Cardiac fibroblast (primary cell): ENCODE data around the gene ADAMTS17.
A peak's percentile ranks its signal among the peaks of the same experiment; 100 is the strongest.

Experiments
- DNase-seq, 2 donors: peaks; one replicate each; pipeline versions ENCODE4 v3.0.0 to v3.0.0-alpha.2; 2010; ENCODE audit warnings: low read depth in 2 of 2
- H3K4me3 ChIP-seq, 2 donors: replicated peaks in 1 of 2; 1 replicate in 1 of 2; 2 replicates in 1 of 2; pipeline ENCODE4 v1.5.1; 2011; ENCODE audit warnings: low read depth in 2 of 2, low read length in 2 of 2, mild to moderate bottlenecking in 2 of 2, moderate library complexity in 1 of 2
- TF ChIP-seq, protein P1 (sequence below): IDR thresholded peaks from one replicate; pipeline ENCODE4 v1.5.1; 2011; ENCODE audit warnings: low read depth, mild to moderate bottlenecking, low read length, inconsistent platforms

ADAMTS17 gene

DNA sequence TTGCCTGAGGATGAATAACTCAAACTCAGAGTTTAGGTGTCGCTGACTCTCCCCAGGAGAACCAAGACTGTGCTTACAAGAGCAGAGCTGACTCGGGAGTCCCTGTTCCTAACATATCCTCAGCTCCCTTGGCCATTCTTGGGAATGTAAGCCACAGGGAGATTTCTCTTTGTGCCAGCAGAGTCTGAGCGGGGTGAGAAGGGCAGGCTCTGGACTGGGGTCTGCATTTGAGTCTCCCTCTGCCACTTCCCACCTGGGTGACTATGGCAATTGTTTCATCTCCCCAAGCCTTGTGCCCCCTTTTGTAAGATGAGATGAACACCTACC is 126.0 kb downstream of the ADAMTS17 start:
- DNase-seq, result no peak
- TF ChIP-seq, protein P1, sequence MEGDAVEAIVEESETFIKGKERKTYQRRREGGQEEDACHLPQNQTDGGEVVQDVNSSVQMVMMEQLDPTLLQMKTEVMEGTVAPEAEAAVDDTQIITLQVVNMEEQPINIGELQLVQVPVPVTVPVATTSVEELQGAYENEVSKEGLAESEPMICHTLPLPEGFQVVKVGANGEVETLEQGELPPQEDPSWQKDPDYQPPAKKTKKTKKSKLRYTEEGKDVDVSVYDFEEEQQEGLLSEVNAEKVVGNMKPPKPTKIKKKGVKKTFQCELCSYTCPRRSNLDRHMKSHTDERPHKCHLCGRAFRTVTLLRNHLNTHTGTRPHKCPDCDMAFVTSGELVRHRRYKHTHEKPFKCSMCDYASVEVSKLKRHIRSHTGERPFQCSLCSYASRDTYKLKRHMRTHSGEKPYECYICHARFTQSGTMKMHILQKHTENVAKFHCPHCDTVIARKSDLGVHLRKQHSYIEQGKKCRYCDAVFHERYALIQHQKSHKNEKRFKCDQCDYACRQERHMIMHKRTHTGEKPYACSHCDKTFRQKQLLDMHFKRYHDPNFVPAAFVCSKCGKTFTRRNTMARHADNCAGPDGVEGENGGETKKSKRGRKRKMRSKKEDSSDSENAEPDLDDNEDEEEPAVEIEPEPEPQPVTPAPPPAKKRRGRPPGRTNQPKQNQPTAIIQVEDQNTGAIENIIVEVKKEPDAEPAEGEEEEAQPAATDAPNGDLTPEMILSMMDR, result no peak

DNA sequence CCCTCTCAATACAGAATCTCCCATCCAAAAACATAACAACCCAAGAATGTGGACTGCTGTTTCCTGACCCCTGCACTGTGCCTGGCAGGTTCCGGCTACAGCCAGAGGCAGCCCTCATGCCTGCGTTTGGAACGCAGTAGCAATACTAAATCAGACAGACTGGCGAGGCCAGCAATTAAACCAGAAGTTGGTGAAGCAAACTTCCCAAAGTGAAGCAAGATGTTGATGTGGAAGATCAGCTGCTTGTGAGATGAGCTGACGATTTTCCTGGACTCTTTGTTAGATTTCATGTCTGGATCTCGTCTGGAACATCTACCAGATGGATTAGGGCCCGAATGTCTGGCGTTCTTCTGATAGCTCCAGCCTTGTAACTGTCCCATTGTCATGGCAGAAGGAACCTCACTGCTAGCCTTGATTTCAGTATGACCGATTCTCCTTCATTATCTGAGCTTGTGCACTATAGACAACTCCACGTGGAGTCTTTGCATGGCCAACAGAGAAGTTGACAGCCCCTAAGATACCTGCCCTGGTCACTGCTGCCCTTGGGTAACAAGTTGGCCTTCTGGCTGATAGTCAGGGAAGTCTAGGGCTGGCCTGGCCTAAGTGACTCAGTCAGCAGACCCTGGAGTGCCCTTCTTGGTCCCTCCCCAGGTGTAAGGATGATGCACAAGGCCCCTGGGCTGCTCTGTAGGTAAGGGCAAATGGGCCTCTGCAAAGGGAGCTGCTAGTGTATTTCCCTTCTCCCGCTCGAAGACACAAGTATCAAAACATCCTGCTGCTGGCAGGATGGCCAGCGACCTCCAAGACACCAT is 126.5 kb downstream of the ADAMTS17 start:
- no peak for DNase-seq
- TF ChIP-seq, protein P1, result no peak
- H3K4me3 ChIP-seq, result no peak overlapping the region

More for the DNA sequence above, 126.0 kb downstream of the ADAMTS17 start:
- H3K4me3 ChIP-seq, result no peak overlapping the region

DNA sequence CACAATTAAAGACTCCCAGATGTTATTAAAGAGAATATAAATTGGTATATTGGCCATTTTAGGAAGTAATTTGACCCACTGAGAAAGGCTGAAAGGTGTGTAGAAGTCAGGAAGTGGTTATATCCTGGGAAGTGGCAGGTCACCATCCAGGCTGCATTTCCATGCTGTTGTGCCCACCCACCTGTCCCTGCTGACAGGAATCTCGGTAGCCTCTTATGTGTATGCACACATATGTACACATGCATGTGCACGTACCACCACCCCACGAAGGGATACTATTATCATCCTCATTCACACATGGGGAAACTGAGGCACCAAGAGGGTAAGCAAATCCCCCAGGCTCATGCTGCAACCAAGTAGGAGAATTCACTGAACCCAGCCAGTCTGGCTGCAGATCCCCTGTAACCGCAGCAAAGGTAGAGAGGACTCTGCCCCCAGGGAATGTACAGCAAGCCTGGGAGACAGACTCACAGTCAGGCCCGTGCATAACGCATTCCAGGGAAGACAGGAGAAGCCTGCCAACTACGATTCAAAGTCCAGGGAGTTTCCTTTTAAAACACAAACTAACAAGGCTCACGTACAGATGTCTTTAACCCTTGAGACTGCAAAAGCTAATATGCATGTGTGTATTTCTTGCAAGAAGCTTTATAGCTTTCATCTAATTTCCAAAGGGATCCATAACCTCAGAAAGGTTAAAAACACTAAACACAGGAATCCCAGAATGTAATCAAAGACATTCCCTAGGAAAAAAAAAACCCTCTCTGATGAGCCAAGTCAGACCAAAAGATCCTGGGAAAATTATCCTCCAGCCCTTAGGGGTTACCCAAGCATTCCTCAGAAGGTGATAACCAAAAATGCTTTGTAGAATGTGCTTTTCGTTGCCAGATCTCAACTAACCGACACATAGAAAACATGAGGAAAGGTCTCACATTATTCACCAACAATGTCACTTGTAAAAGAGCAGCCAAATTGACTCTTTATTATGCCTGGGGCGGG is 129.6 kb downstream of the ADAMTS17 start:
- H3K4me3 ChIP-seq, result no peak overlapping the region
- peak in 1 of 2 donors; percentile 40 for DNase-seq
- TF ChIP-seq, protein P1, result no peak

DNA sequence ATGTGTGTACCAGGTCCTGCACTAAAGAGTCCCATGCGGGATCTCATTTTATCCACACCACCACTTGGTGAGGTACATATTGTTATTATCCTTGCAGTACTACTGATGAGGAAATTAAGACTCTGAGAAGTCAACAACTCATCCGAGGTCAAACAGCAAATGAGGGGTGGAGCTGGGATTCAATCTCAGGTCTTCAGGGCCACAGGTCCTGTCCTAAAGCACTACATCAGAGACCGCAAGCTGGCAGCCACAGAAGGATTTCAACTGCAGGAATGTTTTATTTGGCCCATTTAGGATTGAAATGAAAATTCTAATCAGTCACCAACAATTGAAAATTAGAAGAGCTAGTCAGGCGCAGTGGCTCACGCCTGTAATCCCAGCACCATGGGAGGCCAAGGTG is 131.4 kb downstream of the ADAMTS17 start:
- TF ChIP-seq, protein P1, result no peak
- DNase-seq, result no peak
- no peak overlapping the region for H3K4me3 ChIP-seq

DNA sequence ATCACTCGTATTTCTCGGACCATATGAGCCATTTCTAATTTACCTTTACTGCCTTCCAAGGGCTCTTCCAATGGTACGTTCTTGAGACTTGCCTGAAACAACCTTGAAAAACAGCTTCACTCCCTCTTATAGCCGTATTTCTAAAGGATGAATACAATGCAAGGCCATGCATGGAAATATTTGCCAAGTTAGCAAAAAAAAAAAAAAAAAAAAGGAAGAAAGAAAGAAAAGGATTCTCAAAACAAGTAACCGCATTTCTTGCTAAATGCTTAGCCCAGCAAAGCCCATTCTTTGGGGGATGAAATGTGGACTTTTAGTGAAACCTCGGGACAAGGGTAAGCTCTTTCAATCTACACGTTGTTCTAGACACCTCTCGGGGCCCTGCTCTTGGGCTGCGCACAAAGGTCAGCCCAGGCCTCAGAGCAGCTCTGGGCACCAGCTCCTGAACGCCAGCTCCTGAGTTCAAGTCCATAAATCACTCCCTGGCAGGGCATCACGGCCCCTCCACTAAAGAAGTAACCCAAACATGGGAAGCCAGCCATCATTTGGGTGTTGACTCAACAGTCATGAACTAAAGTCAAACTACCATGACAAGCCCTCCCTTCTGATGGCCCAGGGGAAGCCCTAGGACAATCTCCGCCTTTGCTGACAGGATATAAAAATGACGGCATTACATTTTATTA is 132.7 kb downstream of the ADAMTS17 start:
- DNase-seq, result no peak
- TF ChIP-seq, protein P1, result no peak
- no peak overlapping the region for H3K4me3 ChIP-seq

DNA sequence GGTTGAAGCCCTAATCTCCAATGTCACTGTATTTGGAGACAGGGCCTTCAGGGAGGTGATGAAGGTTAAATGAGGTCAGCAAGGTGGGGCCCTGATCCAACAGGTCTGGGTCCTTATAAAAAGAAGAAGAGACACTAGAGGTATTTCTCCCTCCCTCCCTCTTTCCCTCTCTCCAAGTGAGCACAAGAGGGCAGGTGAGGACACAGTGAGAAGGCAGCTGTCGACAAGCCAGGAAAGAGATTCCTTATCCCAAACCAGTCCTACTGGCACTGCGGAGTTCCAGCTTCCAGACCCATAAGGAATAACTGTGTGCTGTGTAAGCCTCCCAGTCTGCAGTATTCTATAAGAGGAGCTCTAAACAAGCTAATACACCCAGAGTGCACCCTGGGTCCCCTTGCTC is 134.7 kb downstream of the ADAMTS17 start:
- no peak overlapping the region for H3K4me3 ChIP-seq
- DNase-seq, result no peak

More for the DNA sequence above, 134.7 kb downstream of the ADAMTS17 start:
- TF ChIP-seq, protein P1, result no peak
